ENCODE results near the gene RNF224. TPM values are rescaled to one million over a fixed set of nuclear protein-coding genes. Genes with fewer than 3 reads are reported as not detected.

RNF224 gene
- total and polyA plus RNA-seq, 2 of the 13 experiments (the other 11 are each of a cell fraction or from before 2014, with no cell fraction given): 0.09 TPM; not detected in 1

DNA sequence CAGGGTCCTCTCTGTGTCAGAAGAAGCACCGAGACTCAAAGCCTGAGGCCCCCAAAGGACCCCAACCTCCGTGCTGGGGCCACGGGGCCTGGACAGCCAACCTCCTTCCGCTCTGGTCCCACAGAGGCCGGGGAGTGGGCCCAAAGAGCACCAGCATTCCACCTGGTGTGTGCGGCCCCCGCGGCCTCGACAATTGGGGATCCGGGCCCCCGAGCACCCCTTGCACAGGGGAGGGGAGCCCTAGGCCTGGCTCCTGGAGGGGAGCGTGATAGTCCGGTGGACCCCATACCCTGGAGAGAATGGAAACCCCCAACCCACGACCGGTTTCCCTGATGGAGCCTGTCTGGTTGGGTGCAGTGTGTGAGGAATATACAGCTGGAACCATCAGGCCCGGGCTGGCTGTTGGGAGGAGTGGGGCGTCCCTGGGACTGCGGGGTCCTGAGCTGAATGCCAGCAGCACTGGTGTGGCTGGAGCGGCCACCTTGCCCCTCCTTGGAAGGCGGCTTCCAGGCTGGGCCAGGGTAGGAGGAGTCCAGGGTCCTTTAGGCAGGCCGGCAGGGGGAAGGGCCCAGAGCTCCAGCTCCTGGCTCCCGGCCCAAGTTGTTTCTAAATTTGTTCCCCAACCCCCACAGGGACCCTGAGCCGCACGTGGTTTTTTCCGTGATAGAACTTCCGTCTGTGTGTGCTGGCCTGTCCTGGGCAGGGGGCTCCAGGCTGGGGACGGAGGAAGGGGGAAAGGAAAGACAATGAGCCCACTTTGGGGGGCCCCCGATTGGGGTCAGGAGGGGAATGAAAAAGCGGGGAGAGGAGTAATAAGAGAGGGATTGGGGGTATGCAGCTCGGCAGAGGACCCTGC lies 49.4 kb downstream of the RNF224 start (continued):
- TF ChIP-seq, protein P1, sequence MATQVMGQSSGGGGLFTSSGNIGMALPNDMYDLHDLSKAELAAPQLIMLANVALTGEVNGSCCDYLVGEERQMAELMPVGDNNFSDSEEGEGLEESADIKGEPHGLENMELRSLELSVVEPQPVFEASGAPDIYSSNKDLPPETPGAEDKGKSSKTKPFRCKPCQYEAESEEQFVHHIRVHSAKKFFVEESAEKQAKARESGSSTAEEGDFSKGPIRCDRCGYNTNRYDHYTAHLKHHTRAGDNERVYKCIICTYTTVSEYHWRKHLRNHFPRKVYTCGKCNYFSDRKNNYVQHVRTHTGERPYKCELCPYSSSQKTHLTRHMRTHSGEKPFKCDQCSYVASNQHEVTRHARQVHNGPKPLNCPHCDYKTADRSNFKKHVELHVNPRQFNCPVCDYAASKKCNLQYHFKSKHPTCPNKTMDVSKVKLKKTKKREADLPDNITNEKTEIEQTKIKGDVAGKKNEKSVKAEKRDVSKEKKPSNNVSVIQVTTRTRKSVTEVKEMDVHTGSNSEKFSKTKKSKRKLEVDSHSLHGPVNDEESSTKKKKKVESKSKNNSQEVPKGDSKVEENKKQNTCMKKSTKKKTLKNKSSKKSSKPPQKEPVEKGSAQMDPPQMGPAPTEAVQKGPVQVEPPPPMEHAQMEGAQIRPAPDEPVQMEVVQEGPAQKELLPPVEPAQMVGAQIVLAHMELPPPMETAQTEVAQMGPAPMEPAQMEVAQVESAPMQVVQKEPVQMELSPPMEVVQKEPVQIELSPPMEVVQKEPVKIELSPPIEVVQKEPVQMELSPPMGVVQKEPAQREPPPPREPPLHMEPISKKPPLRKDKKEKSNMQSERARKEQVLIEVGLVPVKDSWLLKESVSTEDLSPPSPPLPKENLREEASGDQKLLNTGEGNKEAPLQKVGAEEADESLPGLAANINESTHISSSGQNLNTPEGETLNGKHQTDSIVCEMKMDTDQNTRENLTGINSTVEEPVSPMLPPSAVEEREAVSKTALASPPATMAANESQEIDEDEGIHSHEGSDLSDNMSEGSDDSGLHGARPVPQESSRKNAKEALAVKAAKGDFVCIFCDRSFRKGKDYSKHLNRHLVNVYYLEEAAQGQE (IDR thresholded peaks at IDR 0.05; ENCODE audit: borderline replicate concordance in 1 of 2, low read depth in 1 of 2, low read length in 2 of 2): no peak
- TF ChIP-seq HIVEP1 (CRISPR knock-in tag; IDR thresholded peaks at IDR 0.05) (0 out of 2 replicates have a peak, but pooled peaks have one; percentile 24), HOXA9 (CRISPR knock-in tag; IDR thresholded peaks at IDR 0.05; ENCODE audit: borderline replicate concordance) (no peak), ZBTB1 (CRISPR knock-in tag; IDR thresholded peaks at IDR 0.05; ENCODE audit: borderline replicate concordance) (no peak), ZNF207 (IDR thresholded peaks at IDR 0.05; ENCODE audit: borderline replicate concordance) (no peak), MAFF (IDR thresholded peaks at IDR 0.05; ENCODE audit: low read depth, low read length) (no peak), RORA (CRISPR knock-in tag; IDR thresholded peaks at IDR 0.05) (no peak), MIER3 (CRISPR knock-in tag; IDR thresholded peaks at IDR 0.05; ENCODE audit: borderline replicate concordance) (no peak), SRF (IDR thresholded peaks at IDR 0.05; ENCODE audit: low read depth, low read length) (0 out of 2 replicates have a peak, but pooled peaks have one; percentile 15), ZNF614 (CRISPR knock-in tag; IDR thresholded peaks at IDR 0.05; ENCODE audit: borderline replicate concordance) (no peak), SETDB1 (CRISPR knock-in tag; IDR thresholded peaks at IDR 0.05; ENCODE audit: borderline replicate concordance) (no peak), THYN1 (CRISPR knock-in tag; IDR thresholded peaks at IDR 0.05; ENCODE audit: borderline replicate concordance, low read depth) (no peak)
- TF ChIP-seq, protein P2, sequence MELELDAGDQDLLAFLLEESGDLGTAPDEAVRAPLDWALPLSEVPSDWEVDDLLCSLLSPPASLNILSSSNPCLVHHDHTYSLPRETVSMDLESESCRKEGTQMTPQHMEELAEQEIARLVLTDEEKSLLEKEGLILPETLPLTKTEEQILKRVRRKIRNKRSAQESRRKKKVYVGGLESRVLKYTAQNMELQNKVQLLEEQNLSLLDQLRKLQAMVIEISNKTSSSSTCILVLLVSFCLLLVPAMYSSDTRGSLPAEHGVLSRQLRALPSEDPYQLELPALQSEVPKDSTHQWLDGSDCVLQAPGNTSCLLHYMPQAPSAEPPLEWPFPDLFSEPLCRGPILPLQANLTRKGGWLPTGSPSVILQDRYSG (CRISPR knock-in tag; IDR thresholded peaks at IDR 0.05): no peak
- TF ChIP-seq, protein P3, sequence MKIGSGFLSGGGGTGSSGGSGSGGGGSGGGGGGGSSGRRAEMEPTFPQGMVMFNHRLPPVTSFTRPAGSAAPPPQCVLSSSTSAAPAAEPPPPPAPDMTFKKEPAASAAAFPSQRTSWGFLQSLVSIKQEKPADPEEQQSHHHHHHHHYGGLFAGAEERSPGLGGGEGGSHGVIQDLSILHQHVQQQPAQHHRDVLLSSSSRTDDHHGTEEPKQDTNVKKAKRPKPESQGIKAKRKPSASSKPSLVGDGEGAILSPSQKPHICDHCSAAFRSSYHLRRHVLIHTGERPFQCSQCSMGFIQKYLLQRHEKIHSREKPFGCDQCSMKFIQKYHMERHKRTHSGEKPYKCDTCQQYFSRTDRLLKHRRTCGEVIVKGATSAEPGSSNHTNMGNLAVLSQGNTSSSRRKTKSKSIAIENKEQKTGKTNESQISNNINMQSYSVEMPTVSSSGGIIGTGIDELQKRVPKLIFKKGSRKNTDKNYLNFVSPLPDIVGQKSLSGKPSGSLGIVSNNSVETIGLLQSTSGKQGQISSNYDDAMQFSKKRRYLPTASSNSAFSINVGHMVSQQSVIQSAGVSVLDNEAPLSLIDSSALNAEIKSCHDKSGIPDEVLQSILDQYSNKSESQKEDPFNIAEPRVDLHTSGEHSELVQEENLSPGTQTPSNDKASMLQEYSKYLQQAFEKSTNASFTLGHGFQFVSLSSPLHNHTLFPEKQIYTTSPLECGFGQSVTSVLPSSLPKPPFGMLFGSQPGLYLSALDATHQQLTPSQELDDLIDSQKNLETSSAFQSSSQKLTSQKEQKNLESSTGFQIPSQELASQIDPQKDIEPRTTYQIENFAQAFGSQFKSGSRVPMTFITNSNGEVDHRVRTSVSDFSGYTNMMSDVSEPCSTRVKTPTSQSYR (CRISPR knock-in tag; IDR thresholded peaks at IDR 0.05; ENCODE audit: borderline replicate concordance): peak; percentile 72; the same call in 1 of the 2 replicates
- TF ChIP-seq, protein P4, sequence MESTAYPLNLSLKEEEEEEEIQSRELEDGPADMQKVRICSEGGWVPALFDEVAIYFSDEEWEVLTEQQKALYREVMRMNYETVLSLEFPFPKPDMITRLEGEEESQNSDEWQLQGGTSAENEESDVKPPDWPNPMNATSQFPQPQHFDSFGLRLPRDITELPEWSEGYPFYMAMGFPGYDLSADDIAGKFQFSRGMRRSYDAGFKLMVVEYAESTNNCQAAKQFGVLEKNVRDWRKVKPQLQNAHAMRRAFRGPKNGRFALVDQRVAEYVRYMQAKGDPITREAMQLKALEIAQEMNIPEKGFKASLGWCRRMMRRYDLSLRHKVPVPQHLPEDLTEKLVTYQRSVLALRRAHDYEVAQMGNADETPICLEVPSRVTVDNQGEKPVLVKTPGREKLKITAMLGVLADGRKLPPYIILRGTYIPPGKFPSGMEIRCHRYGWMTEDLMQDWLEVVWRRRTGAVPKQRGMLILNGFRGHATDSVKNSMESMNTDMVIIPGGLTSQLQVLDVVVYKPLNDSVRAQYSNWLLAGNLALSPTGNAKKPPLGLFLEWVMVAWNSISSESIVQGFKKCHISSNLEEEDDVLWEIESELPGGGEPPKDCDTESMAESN (CRISPR knock-in tag; conservative IDR thresholded peaks at IDR 0.05): peak; percentile 70
- TF ChIP-seq, protein P5, sequence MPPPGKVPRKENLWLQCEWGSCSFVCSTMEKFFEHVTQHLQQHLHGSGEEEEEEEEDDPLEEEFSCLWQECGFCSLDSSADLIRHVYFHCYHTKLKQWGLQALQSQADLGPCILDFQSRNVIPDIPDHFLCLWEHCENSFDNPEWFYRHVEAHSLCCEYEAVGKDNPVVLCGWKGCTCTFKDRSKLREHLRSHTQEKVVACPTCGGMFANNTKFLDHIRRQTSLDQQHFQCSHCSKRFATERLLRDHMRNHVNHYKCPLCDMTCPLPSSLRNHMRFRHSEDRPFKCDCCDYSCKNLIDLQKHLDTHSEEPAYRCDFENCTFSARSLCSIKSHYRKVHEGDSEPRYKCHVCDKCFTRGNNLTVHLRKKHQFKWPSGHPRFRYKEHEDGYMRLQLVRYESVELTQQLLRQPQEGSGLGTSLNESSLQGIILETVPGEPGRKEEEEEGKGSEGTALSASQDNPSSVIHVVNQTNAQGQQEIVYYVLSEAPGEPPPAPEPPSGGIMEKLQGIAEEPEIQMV (CRISPR knock-in tag; IDR thresholded peaks at IDR 0.05; ENCODE audit: low read depth): no peak
